Stimulated activated CD8-positive, alpha-beta memory T cell treated with anti-CD3 and anti-CD28 coated beads, Interleukin-4, amount 100 ng/mL, for 48 hours (primary cell): ENCODE results near the gene ARPC2.

Experiments
- DNase-seq: peaks from one replicate; pipeline ENCODE4 v3.0.0-alpha.2; 2020

ARPC2 gene

GRCh38 chr2:218217360-218218267 is 625 bp downstream of the ARPC2 start:
- DNase-seq: peak; percentile 83

GRCh38 chr2:218218268-218219185 is 1.5 kb downstream of the ARPC2 start:
- DNase-seq: no peak

DNA sequence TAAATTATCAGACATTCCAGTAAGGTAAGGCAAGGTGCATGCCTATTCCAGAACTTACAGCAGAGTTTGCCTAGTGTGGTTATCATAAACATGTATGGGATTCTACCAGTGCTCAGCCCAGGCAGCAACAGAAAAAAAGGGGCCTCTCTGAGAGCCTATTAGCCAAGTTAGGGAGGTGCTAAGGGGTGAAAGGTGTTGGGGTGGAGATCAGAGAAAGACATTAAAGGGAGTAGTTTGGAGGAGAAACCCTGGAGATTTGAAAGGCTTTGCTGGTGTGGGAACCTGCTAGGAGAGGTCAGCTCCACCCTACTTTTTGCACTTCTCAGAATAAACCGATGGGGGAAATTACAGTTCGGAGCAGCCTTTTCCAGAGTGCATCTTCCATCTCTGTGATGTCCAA is 2.9 kb downstream of the ARPC2 start:
- DNase-seq: no peak

DNA sequence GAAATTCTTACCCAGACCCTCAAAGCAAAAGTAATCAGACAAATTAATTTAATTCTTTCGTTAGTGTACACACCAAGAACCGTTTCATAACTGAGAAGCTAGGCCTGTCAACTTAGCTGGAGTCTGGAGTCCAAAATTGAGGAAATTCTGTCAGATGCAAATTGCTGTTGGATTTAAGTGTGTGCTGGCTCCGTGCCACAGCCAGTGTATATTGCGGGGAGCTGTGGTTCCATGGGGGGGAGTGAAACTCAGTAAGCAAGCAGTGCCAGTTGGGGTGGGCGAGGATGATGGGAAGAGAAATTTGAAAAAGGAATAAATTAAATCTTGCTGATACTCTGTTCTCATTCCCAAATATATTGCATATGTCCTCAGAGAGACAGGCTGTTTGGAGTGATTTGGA is 4.0 kb downstream of the ARPC2 start:
- DNase-seq: peak; percentile 37

GRCh38 chr2:218223046-218223445 is 6.1 kb downstream of the ARPC2 start:
- DNase-seq: no peak

GRCh38 chr2:218224186-218224585 is 7.2 kb downstream of the ARPC2 start:
- DNase-seq: no peak

GRCh38 chr2:218226903-218227302 is 9.9 kb downstream of the ARPC2 start:
- DNase-seq: no peak

DNA sequence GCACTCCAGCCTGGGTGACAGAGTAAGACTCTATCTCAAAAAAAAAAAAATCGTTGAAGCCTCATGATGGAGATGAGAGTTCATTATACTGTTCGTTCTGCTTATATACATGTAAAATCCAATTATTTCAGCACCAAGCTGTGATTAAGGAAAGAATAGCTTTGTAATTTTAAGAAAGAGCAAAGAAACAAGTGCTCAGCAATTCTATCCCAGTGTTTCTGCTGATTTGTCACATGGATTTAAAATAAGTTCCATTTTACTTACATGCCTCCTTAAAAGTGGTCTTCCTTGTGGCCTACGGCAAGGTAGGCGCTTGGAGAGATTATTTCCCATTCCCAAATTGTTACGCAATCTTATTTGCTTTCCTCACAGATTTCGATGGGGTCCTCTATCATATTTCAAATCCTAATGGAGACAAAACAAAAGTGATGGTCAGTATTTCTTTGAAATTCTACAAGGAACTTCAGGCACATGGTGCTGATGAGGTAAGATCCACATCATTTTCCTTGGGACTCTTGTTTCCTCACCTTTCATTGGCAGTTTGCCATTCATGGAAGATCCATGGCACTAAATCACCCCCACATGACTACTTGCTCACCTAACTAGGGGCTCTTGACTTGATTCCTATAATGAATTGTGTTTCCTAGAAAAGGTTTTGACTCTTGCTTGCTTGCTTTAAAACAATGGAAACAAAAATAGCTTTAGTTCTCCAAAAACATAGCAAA is 11.5 kb downstream of the ARPC2 start:
- DNase-seq: no peak

GRCh38 chr2:218229239-218229638 is 12.2 kb downstream of the ARPC2 start:
- no peak for DNase-seq

DNA sequence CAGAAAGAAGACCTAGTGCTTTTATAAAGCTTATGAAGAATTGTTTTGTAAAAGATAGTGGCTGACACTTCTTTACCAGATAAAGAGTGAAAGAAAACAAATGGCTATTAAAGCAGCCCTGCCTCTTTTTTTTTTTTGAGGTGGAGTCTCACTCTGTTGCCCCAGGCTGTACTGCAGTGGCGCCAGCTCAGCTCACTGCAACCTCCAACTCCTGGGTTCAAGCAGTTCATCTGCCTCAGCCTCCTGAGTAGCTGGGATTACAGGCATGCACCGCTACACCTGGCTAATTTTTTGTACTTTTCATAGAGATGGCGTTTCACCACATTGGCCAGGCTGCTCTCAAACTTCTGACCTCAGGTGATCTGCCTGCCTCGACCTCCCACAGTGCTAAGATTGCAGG is 12.9 kb downstream of the ARPC2 start:
- DNase-seq: no peak

DNA sequence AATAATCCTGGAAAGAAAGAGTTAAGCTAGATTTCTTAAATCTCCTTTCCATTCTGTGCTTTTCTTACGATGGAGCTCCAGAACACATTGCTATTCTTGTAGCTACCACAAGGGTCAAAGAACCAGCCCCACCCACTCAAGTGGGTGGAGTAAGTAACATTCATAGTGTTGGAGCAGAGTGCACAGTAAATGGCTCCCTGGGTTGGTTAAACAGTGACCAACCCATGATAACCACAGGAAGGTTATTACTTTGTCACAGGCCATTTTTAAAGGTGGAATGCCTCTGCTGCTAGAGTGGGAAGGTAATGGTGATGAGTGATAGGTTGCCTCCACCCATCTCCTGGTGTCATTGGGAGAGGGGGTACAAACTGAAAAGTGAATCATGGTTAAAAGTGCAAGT is 13.9 kb downstream of the ARPC2 start:
- DNase-seq: peak; percentile 40

GRCh38 chr2:218233543-218233942 is 16.6 kb downstream of the ARPC2 start:
- DNase-seq: no peak

GRCh38 chr2:218234521-218234920 is 17.5 kb downstream of the ARPC2 start:
- DNase-seq: no peak

GRCh38 chr2:218235017-218235416 is 18.0 kb downstream of the ARPC2 start:
- no peak for DNase-seq

- no peak for DNase-seq
These were observed 19.8 kb downstream of the ARPC2 start for GRCh38 chr2:218236829-218237228.

- DNase-seq: no peak
These were observed 21.9 kb downstream of the ARPC2 start for GRCh38 chr2:218238887-218239286.

- no peak for DNase-seq
These were observed 27.2 kb downstream of the ARPC2 start for GRCh38 chr2:218244204-218244603.

DNA sequence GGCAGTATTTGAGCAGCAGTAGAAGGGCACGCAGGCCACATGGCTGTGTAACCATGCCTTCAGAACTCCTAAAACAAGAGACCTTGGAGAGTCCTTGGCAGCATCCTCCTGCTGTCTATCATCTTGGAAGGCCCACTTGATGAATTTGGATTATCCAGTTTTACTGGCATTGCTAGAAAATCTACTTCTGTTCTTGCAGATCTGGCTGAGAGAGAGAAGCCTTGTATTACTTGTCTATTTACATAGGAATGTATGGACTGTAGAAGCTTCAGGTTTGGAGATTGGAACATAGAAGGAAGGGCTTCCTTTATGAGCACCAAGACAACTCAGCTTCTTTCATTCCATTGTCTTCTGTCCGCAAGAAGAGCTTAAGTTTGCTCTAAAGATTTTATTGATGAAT is 27.7 kb downstream of the ARPC2 start:
- no peak for DNase-seq

DNA sequence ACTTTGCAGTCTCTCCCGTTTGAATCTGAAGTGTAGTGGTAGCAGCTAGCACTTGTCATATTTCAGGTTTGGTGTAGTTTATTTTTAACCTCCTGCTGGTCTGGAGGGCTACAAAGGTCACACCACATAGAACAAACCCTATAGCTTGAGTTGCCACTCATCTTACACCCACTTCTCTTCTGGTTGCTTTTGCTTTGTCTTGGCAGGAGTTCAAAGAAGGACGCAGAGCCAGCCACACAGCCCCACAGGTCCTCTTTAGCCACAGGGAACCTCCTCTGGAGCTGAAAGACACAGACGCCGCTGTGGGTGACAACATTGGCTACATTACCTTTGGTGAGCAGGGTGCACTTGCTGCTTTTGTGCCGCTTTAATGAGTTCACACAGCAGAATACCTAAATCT is 28.2 kb downstream of the ARPC2 start:
- DNase-seq: no peak

GRCh38 chr2:218249691-218250090 is 32.7 kb downstream of the ARPC2 start:
- DNase-seq: no peak

- no peak for DNase-seq
These were observed 35.7 kb downstream of the ARPC2 start for GRCh38 chr2:218252509-218253231.

GRCh38 chr2:218253232-218253625 is 36.2 kb downstream of the ARPC2 start:
- no peak for DNase-seq
